ENCODE measurements around the gene ZNF555.
"Not testable (repeated sequence)": the region's sequence is repeated elsewhere in the genome, so short reads cannot be mapped to it uniquely, and the experiment has no call there.

ZNF555 gene

GRCh38 chr19:2866495-2867024 is 25.3 kb downstream of the ZNF555 start:
- in situ Hi-C loops (cut with MboI; ENCODE audit: low sequenced_read_pairs) = no loop called here

GRCh38 chr19:2867025-2867991 is 26.0 kb downstream of the ZNF555 start, which contains the start of gene ZNF556:
Gene ZNF556, plus strand, starts transcription at chr19:2867335. Its CDS starts 87 bp downstream, at chr19:2867422.
- in situ Hi-C loops (cut with MboI; ENCODE audit: low sequenced_read_pairs) = no loop called here

DNA sequence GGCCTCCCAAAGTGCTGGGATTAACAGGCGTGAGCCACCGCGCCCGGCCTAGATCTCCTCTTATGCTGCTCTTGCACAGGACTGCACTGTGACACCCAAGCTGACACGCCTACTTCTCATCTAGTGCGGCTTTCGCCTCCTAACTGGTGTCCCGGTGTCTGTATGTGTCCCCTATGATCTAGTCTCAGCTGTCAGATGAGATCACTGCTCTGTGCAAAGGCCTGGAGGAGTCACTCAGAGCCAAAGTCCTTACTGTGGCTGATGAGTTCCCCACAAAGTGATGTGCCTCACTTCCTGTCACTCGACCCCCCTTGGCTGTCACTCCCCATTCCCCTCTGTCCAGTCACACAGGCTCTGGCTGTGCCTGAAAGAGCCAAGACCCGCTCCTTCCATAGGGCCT is 28.3 kb downstream of the ZNF555 start:
- in situ Hi-C loops (cut with MboI; ENCODE audit: low sequenced_read_pairs) = no loop called here

DNA sequence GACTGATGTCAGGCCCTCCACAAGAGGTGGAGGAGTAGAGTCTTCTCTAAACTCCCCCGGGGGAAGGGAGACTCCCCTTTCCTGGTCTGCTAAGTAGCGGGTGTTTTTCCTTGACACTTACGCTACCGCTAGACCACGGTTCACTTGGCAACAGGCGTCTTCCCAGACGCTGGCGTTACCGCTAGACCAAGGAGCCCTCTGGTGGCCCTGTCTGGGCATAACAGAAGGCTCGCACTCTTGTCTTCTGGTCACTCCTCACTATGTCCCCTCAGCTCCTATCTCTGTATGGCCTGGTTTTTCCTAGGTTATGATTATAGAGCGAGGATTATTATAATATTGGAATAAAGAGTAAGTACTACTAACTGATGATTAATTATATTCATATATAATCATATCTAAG is 30.9 kb downstream of the ZNF555 start:
- in situ Hi-C loops (cut with MboI; ENCODE audit: low sequenced_read_pairs) = not testable (repeated sequence)

DNA sequence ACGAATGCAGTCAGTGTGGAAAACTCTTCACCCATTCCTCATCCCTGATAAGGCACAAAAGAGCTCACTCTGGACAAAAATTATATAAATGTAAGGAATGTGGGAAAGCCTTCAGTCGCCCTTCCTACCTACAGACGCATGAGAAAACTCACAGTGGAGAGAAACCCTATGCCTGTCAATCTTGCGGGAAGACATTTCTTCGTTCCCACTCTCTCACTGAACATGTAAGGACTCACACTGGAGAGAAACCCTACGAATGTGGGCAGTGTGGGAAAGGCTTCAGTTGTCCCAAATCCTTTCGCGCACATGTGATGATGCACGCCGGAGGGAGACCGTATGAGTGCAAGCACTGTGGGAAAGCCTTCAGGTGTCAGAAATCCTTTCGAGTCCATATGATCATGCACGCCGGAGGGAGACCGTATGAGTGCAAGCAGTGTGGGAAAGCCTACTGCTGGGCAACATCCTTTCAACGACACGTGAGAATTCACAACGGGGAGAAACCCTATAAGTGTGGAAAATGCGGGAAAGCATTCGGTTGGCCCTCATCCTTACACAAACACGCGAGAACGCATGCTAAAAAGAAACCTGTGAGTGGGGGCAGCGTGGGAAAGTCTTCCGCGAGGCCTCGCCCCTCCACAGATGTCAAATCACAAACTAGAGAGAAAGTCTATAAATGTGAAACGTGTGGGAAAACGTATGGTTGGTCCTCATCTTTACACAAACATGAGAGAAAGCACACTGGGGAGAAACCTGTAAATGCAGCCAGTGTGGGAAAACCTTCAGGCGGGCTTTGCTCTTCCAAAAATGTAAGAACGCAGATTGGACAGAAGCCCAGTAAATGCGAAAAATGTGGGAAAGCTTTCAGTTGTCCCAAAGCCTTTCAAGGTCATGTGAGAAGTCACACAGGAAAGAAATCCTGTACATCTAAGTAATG is 36.4 kb downstream of the ZNF555 start:
- in situ Hi-C loops (cut with MboI; ENCODE audit: low sequenced_read_pairs) = no loop called here

DNA sequence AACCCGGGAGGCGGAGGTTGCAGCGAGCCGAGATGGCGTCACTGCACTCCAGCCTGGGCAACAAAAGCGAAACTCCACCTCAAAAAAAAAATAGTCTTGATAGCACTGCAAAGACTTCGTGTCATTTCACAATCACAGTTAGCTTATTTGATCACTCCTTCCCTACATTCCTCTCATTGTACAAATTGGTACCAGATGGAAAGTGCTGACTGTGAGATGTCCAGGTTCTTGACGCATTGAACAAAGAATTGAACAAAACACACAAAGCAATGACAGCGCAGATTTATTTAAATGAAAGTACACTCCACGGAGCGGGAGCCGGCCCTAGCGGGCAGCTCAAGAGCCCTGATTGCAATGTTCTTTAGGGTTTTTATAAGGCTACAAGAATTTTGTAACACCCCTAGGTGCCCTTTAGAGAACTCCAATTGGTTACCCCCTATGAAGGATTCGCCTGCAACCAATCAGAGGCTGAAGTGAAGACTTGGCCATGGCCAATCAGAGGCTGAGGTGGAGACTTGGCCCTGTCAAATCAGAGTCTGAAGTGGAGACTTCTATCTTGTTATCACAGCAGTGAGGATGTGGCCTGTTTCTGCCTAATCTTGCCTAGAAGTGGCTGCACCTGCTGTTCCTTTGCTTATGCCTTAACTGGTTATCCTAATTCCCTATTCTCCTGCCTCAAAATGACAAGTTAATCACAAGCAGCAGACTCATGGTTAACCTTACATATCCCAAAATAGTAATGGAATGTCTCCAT is 42.6 kb downstream of the ZNF555 start:
- in situ Hi-C loops (cut with MboI; ENCODE audit: low sequenced_read_pairs) = no loop called here

- in situ Hi-C loops (cut with MboI; ENCODE audit: low sequenced_read_pairs) = no loop called here
These were observed 44.5 kb downstream of the ZNF555 start for GRCh38 chr19:2885736-2886135.

- in situ Hi-C loops (cut with MboI; ENCODE audit: low sequenced_read_pairs) = no loop called here
These were observed 46.2 kb downstream of the ZNF555 start for GRCh38 chr19:2887391-2887914.

GRCh38 chr19:2888731-2889224 is 47.5 kb downstream of the ZNF555 start:
- in situ Hi-C loops (cut with MboI; ENCODE audit: low sequenced_read_pairs) = no loop called here

DNA sequence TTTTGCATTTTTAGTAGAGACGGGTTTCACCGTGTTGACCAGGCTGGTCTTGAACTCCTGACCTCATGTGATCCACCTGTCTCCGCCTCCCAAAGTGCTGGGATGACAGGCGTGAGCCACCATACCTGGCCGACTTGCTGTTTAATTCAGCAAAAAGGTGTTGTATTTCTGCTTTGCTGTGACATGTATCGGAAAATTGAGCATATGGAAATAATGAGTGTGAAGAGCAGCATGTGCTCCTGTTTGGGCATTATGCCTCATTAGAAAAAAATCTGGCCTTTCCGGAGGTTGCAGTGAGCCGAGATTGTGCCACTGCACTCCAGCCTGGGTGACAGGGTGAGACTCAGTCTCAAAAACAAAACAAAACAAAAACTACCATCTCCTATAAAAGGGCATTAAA is 49.3 kb downstream of the ZNF555 start:
- in situ Hi-C loops (cut with MboI; ENCODE audit: low sequenced_read_pairs) = not testable (repeated sequence)

GRCh38 chr19:2896694-2897093 is 55.4 kb downstream of the ZNF555 start:
- in situ Hi-C loops (cut with MboI; ENCODE audit: low sequenced_read_pairs) = no loop called here

GRCh38 chr19:2900296-2901252 is 59.3 kb downstream of the ZNF555 start, which contains the start of gene ZNF57:
Gene ZNF57, plus strand, starts transcription at chr19:2900928. Its CDS starts 118 bp downstream, at chr19:2901046.
- in situ Hi-C loops (cut with MboI; ENCODE audit: low sequenced_read_pairs) = no loop called here

- in situ Hi-C loops (cut with MboI; ENCODE audit: low sequenced_read_pairs) = no loop called here
These were observed 61.4 kb downstream of the ZNF555 start for GRCh38 chr19:2902590-2903218.

GRCh38 chr19:2903326-2903725 is 62.1 kb downstream of the ZNF555 start:
- in situ Hi-C loops (cut with MboI; ENCODE audit: low sequenced_read_pairs) = not testable (repeated sequence)

- in situ Hi-C loops (cut with MboI; ENCODE audit: low sequenced_read_pairs) = no loop called here
These were observed 64.7 kb downstream of the ZNF555 start for GRCh38 chr19:2905918-2906519.

GRCh38 chr19:2906631-2907195 is 65.4 kb downstream of the ZNF555 start:
- in situ Hi-C loops (cut with MboI; ENCODE audit: low sequenced_read_pairs) = no loop called here

All from hTERT RPE-1 (cell line).